C4-2B (cell line): ENCODE results near the gene PLCL2.

ENCODE experiments used
- ZFX ChIP-seq: fragments of 450-650 bp; IDR thresholded peaks from 2 replicates; pipeline ENCODE4 v1.6.1; 2017
- TF ChIP-seq, protein P1 (sequence below): fragments of 450-650 bp; conservative IDR thresholded peaks from 2 replicates; pipeline ENCODE4 v1.5.1; 2017; ENCODE audit warnings: mild to moderate bottlenecking

DNA sequence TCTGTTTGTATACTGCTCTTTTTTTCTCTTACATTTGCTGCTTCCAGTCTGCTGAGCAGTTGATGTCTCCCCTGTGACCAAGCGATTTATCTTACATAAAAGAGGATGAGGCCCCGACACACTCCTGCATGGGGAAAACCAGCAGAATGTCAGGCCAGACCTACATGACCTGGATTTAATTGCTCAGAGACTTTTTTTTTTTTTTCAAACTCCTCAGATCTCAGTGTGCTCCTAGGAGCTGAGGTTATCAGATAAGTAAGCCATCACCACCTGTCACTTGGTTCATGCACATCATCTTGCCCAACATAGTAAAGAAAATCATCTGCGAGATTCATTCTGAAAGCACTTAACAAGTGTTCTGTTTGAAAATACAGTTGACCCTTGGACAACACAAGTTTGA is 163.1 kb downstream of the PLCL2 start:
- TF ChIP-seq, protein P1, sequence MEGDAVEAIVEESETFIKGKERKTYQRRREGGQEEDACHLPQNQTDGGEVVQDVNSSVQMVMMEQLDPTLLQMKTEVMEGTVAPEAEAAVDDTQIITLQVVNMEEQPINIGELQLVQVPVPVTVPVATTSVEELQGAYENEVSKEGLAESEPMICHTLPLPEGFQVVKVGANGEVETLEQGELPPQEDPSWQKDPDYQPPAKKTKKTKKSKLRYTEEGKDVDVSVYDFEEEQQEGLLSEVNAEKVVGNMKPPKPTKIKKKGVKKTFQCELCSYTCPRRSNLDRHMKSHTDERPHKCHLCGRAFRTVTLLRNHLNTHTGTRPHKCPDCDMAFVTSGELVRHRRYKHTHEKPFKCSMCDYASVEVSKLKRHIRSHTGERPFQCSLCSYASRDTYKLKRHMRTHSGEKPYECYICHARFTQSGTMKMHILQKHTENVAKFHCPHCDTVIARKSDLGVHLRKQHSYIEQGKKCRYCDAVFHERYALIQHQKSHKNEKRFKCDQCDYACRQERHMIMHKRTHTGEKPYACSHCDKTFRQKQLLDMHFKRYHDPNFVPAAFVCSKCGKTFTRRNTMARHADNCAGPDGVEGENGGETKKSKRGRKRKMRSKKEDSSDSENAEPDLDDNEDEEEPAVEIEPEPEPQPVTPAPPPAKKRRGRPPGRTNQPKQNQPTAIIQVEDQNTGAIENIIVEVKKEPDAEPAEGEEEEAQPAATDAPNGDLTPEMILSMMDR, result no peak
- TF ChIP-seq ZFX, result no peak
